Kasumi-1 (cell line): Measurements from ENCODE around the gene IMPACT.

Source experiments
- DNase-seq, 2 experiments: peaks; one replicate each; lab custom pipeline; 2025; lab: John Stamatoyannopoulos, UW

Gene IMPACT

DNA sequence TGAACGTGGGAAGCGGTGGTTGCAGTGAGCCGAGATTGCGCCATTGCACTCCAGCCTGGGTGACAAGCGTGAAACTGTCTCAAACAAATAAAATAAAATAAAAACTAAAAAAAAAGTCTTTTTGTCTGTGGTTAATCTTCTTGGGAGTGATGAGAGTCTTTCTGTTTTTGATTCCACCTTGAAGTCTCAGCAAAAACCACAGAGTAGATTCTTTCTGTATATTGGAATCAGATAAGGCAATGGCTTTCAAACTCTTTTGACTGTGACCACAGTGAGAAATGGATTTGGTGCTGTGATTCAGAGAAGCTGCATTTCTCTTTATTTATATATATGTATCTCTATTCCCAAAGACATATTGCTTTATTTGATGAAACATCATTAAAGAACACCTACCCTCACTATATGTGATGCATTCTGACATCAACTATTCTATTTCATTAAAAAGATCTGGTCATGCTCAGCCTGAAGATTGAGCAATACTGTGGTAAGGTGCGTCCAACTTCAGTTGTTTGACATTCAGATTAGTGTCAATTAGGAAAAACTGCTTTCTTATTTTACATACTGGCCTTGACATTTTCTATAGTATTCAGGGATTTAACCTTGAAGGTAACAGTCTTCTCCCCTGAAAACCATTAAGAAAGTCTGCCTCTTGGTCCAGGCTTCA lies 49.6 kb downstream of the IMPACT start:
- no peak for DNase-seq

- DNase-seq = no peak
Measured at GRCh38 chr18:24479371-24479770, 52.9 kb downstream of the IMPACT start.

GRCh38 chr18:24482821-24483220 lies 56.4 kb downstream of the IMPACT start:
- no peak for DNase-seq

DNA sequence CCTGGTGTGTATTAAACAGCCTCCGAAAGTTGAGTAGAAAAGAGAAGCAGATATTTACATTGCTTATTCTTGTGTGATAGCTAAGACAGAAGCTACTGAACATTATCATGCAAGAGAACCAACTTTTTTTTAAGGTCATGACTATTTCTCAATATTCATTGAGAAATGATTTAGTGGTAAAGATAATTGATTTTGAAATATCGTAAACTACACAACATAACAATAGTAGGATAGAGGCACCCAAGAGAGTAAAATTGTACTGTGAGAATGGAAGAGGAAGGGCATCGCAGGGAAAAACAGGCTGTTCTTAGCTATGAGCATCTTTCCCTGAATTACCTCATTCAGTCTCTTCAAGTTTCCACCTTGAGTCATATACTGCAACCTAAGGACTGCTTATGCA lies 59.2 kb downstream of the IMPACT start:
- no peak for DNase-seq

- DNase-seq = no peak
Measured at GRCh38 chr18:24486684-24487083, 60.2 kb downstream of the IMPACT start.

- DNase-seq = peak; percentile 82 to 94
Measured at GRCh38 chr18:24488824-24489493, 62.5 kb downstream of the IMPACT start.

DNA sequence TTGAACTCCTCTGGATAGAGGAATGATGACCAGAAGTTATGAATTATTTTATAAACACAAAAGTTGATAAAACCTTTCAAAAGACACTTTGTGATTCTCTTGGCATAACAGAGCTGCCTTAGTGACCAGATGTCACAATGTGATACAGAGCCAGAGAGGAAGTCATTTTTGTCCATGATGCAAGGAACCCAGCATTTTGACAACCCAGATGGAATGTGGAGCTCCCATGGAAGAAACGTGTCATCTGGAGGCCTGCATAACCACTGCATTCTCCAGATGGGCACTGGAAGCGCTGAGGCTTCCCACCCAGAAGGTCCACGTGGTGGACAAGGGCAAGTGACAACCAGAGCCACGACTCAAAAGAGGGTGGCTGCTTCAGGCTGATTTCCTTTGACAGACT lies 64.1 kb downstream of the IMPACT start:
- no peak for DNase-seq

DNA sequence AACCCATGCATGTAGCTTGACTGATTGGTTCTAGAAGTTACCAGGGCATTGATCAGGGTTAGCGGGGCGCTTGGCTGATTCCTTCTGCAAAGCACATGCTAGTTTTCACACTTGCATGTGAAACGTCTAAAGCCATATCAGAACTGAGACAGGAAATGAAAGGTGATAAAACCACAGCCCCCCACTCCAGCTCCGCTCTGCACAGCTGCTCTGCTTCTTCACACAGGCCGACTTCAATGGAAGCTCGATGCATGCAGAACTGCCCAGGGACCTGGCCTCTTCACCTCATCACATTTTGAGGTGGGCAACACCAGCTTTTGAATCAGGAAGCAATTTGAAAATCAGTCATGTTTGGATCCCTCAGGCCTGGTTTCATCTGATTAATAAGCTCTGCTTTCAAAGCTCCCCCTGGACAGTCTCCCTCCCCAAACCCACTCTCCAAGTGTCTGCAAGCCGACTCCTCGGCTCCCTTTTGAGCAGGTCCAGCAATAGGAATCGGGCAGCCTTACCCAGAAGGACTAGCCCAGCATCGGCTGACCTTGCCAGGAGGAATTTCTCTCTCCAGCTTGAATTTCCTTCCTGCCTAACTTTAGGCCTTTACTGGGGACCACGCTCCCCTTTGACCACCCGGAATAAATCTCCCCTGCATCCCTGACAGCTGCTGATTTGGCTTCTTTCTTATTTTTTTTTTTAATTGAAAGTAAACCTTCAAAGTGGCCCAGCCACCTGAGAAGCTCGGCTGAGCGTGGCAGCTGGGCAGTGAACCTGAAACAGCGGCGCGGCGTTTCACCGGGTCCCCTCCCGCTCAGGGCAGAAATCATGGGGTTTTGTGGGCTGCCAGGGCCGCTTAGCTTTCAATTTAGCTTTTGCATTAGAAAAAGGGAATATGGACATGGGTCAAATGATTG lies 65.7 kb downstream of the IMPACT start:
- DNase-seq = no peak

GRCh38 chr18:24494586-24494985 lies 68.1 kb downstream of the IMPACT start:
- no peak for DNase-seq

GRCh38 chr18:24497031-24497754 lies 70.7 kb downstream of the IMPACT start:
- no peak for DNase-seq

DNA sequence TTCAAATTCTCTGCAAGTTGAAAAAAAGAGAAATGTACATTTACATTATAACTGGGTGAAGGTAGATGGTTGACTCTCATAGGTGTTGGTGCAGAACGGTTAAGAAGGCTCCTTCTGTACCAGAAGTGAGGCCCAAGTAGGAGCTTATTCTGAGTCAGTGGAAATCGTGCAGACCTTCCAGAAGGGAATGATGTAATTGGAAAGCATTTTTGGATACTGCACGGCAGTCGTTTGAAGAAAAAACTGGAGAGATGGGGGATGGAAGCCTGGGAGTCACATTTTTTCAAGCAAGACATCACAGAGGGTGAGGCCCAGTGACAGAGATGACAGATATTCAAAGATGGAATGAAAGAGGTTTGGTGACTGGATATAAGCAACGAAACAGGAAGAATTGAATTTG lies 73.3 kb downstream of the IMPACT start:
- no peak for DNase-seq

DNA sequence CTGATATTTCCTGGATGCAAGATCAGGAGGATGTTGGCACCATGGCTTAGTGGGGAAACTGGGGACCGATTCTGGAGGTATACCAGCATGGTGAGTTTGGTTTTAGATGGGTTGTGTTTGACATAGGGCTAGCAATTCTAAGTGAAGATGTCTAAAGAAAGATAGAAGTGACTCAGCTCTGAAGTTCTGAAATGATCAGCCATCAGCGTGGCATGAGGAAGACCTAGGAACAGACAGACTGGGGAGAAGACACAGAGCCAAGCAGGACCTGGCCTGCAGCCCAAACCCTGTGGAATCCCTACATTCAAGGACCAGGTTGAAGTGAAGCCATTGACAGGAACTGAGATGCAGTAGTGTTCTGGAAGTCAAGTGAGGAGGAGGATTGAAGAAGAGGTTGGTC lies 73.7 kb downstream of the IMPACT start:
- DNase-seq = no peak

DNA sequence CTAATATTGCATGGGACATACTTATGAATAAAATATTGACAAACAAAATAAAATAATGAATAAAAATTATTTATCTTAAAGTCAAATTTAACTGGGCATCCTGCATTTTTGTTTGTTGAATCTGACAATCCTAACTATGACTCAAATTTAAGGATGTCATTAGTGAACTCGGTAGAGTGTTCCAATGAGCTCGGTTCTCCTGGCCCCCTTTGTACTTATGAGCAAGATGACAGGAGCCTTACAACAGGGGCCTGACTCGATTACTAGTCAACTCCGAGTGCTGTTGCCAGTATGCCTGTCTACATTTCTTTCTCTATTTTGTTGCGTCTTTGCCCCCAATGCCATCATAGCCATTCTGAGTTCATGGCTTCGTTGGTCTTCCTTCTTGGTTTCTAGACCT lies 74.3 kb downstream of the IMPACT start:
- no peak for DNase-seq

DNA sequence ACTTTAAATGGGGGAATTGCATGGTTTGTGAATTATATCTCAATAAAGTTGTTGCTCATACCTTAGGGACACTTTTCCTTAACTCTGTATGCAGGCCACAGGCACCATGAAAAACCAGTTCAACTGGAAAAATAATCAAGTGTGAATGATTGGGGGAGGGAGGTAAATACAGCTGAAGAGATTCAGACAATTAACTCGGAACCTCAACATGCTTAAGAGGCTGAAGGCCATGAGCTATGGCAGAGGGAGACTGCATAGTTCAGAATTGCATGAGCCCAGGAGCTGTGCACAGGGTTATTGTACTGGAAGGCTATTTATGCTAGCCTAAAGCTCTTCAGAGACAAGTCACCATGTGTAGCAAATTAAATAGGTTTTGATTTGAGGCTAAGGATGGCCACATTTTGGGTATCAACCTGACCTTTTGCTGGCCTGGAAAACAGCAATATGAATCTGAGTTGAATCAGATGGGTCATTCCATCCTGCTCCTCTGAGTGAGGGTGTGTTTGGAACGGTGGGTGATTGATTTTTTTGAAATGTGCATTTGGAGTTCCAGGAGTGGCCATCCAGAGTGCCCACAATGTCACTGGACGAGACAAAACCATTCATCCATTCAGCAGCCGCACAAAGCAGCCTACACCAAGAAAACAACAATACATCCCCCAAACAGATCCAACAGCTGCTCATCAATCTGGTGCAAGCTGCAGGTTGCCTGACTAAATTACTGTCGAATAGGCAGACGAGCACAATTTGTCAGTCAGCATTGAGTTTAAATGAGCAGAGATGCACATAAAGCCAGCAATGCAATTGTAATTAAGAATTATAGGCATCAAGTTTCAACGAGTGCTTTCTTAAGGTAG lies 76.4 kb downstream of the IMPACT start:
- no peak for DNase-seq
